NOMO-1 treated with DMSO at 0.1 percent for 48 hours (cell line): ENCODE measurements around the gene C12orf60.

Experiments used
- DNase-seq: peaks from one replicate; lab custom pipeline; 2025; ENCODE audit not compliant: unreplicated experiment; lab: John Stamatoyannopoulos, UW

C12orf60 gene

DNA sequence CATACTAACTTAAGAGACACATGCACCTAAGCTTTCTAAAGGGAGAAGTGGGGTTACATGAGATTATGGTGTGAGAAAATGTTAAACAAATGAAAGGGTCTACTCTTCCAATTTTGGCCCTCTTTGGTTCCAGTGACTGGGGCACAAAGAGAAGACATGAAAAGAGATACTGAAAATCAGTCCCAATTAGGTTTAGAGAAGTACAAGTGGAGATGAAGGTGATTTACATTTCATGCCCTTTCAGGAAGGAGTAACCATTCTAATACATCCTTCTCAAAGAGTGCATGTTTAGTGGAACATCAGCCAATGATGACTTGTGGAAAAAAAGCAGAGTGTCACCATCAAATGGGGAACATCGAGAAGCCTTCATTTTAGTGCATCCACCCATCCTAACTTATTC, 67.8 kb downstream of the C12orf60 start:
- DNase-seq: no peak

DNA sequence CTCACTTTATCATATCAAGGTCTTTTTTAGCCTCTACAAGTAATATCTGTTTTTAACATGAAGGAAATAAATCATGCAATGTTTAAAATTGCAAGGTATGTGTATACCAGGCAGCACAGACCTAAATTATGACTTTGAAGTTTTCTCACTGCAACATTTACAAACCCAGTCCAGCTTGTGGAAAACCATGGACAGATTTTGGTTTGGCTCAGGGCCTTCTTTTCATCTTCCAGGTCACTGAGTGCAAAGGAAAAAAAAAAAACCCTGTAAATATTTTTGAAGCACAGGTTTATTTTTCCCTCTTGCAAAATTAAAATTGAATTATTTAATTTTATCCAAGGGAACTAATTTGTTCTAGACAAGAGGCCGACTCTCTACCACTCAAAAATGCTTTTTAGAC, 68.4 kb downstream of the C12orf60 start:
- no peak for DNase-seq

DNA sequence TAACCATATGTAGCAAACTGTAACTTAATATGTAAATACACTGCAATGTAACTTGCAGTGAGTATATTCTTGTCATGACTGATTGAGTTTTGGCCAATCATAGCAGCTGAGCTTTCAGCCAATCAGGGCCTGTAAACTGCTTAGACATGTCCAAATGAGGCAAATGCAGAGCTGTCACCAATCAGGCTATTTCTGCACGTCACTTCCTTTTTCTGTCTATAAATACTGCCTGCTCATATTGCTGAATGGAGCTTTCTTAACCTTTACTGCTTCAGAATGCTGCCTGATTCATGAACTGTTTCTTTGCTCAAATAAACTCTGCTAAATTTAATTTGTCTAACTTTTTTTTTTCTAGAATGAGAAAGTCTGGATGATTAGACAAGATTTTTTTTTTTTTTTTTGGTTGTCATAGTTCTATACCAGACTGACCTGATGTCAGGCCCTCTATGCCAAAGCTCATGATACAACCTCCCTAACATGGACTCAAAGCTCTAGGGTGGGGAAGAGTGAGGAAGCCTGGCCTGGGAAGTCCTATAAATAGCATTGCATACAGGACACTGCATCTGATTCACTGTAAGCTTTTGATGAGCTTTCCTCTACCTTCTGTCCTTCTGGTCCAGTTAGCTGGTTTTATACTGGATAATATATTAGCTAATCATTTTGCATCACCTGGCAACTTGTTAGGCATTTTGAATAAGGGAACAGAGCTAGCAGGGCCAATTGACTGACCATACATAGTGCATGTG, 70.1 kb downstream of the C12orf60 start:
- peak; percentile 43 for DNase-seq
